SU-DHL-6 (cell line): ENCODE results near the gene JKAMP.

Experiments used
- H2AFZ ChIP-seq: fragments of 200-600 bp; sonication (generic); 2 replicates; pipeline ENCODE4 v1.6.1; 2014; ENCODE audit warnings: low read depth, mild to moderate bottlenecking, moderate library complexity, mixed read lengths, antibody characterized with exemption, low read length; ENCODE audit not compliant: severe bottlenecking
- H3F3A ChIP-seq: fragments of 200-600 bp; shearing (Covaris generic); 2 replicates; pipeline ENCODE4 v1.6.0; 2016; ENCODE audit warnings: antibody characterized with exemption, mild to moderate bottlenecking; ENCODE audit not compliant: insufficient read depth
- H3K27ac ChIP-seq: fragments of 200-600 bp; sonication (generic); 2 replicates; pipeline ENCODE4 v1.5.1; 2016; ENCODE audit warnings: low read depth, mild to moderate bottlenecking, low read length, moderate library complexity, mixed read lengths
- H3K27me3 ChIP-seq: fragments of 200-600 bp; sonication (generic), shearing (Covaris generic); 2 replicates; pipeline ENCODE4 v1.6.0; 2014; ENCODE audit warnings: mild to moderate bottlenecking, low read length
- H3K36me3 ChIP-seq: fragments of 200-600 bp; sonication (generic); 2 replicates; pipeline ENCODE4 v1.6.1; 2014; ENCODE audit warnings: mild to moderate bottlenecking, low read length, mixed read lengths
- H3K4me2 ChIP-seq: fragments of 300-600, 200-600 bp; shearing (Covaris generic), sonication (generic); 2 replicates; pipeline ENCODE4 v1.6.0; 2014; ENCODE audit warnings: low read length, low read depth, mild to moderate bottlenecking; ENCODE audit not compliant: poor library complexity, severe bottlenecking
- H3K4me3 ChIP-seq: fragments of 200-600 bp; sonication (generic); 2 replicates; pipeline ENCODE4 v1.5.1; 2014; ENCODE audit warnings: antibody characterized with exemption, low read length, mild to moderate bottlenecking, mixed read lengths; ENCODE audit not compliant: insufficient read depth, poor library complexity, severe bottlenecking
- H3K79me2 ChIP-seq: fragments of 200-600 bp; sonication (generic); 2 replicates; pipeline ENCODE4 v1.6.1; 2014; ENCODE audit warnings: mild to moderate bottlenecking, low read length, moderate library complexity; ENCODE audit not compliant: insufficient read depth
- H3K9ac ChIP-seq: fragments of 200-600 bp; sonication (generic); 2 replicates; pipeline ENCODE4 v1.7.0; 2014; ENCODE audit warnings: mild to moderate bottlenecking, low read length
- H3K9me2 ChIP-seq: fragments of 200-600 bp; sonication (generic); replicated peaks from 2 replicates; pipeline ENCODE4 v1.6.1; 2014; ENCODE audit warnings: low read length; ENCODE audit not compliant: insufficient read depth
- H3K9me3 ChIP-seq: fragments of 200-600 bp; sonication (generic); 2 replicates; pipeline ENCODE4 v1.6.1; 2014; ENCODE audit warnings: low read length, mixed read lengths; ENCODE audit not compliant: insufficient read depth
- H4K20me1 ChIP-seq: fragments of 200-600 bp; sonication (generic); 2 replicates; pipeline ENCODE4 v1.6.1; 2014; ENCODE audit warnings: low read depth, mild to moderate bottlenecking, antibody characterized with exemption, low read length, moderate library complexity, mixed read lengths
- EZH2phosphoT487 ChIP-seq: fragments of 200-600 bp; sonication (generic), shearing (Covaris generic); conservative IDR thresholded peaks from 2 replicates; pipeline ENCODE4 v1.6.1; 2018; ENCODE audit warnings: mild to moderate bottlenecking, antibody characterized with exemption, low read length, moderate library complexity, mixed read lengths
- TF ChIP-seq, protein P1 (sequence below): fragments of 200-600 bp; sonication (generic); IDR thresholded peaks from one replicate; pipeline ENCODE4 v1.5.1; 2017; ENCODE audit warnings: antibody characterized with exemption, mild to moderate bottlenecking, low read length, moderate library complexity; ENCODE audit not compliant: insufficient read depth, poor library complexity, severe bottlenecking

Gene JKAMP

DNA sequence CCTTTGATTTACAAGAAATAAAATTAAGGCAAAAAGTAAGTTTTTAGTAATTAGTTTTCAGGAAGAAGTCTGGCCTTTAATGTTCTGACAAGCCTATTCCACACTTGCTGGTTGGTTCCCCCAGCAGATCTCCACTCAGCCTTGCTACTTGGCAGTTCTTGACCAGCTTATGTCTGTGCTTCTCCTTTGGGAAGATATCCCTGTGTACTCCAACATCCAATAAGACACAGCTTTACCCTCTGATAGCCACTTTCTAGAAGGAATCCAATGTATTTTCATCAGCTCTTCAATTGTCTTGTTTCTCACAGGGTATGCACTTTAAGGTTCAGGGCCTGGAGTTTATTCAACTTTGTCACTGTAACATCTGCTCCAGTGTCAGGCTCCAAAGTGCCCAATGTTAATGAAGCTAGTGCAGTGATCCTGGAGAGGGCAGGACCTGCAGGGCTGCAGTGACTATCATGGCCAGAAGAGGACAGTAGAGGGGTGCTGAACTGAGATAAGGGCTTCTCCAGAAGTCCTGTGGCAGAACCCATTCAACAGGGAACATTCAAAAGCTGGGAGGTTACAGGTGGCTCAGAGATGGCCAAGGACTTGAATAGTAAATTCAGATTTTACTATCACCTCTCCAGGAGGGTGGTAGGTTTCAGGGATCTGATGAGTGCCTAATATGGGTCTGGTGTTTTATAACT is 22.9 kb downstream of the JKAMP start:
- Histone ChIP-seq H3K79me2 (no peaks in the 10 kb centered on the region), H2AFZ (no peak overlapping the region), H3K4me2 (no peak overlapping the region), H3K27me3 (no peaks in the 10 kb centered on the region), H3K27ac (no peak overlapping the region), H3K9me2 (no peaks in the 10 kb centered on the region), H3F3A (no peaks in the 10 kb centered on the region), H3K9ac (no peak overlapping the region), H3K4me3 (no peak overlapping the region), H3K36me3 (no peaks in the 10 kb centered on the region), H3K9me3 (no peaks in the 10 kb centered on the region), H4K20me1 (0 out of 2 replicates have a peak, but pooled peaks cover 4% of the 10 kb centered on the region)
- TF ChIP-seq EZH2phosphoT487 = no peak
- TF ChIP-seq, protein P1, sequence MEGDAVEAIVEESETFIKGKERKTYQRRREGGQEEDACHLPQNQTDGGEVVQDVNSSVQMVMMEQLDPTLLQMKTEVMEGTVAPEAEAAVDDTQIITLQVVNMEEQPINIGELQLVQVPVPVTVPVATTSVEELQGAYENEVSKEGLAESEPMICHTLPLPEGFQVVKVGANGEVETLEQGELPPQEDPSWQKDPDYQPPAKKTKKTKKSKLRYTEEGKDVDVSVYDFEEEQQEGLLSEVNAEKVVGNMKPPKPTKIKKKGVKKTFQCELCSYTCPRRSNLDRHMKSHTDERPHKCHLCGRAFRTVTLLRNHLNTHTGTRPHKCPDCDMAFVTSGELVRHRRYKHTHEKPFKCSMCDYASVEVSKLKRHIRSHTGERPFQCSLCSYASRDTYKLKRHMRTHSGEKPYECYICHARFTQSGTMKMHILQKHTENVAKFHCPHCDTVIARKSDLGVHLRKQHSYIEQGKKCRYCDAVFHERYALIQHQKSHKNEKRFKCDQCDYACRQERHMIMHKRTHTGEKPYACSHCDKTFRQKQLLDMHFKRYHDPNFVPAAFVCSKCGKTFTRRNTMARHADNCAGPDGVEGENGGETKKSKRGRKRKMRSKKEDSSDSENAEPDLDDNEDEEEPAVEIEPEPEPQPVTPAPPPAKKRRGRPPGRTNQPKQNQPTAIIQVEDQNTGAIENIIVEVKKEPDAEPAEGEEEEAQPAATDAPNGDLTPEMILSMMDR = peak; percentile 82

DNA sequence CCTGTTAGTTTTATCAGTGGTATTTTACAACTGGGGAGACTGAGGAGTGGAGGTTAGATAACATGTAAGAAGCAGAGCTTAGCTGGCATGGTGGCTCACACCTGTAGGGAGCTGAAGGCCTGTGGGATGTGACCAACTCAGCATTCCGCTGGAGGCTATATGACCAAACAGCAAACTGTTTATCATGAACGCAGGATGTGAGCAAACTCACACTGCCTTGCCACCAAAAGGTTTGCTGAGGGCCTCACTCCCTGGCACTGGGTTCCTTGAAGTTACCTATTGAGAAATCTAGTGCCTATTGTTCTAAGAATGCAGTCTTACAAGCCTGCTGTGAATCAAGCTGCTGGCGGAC is 23.4 kb downstream of the JKAMP start:
- H4K20me1 ChIP-seq = 0 out of 2 replicates have a peak, but pooled peaks cover 4% of the 10 kb centered on the region
- H3K79me2 ChIP-seq = no peaks in the 10 kb centered on the region
- no peak overlapping the region for H3K27ac ChIP-seq
- no peaks in the 10 kb centered on the region for H3K9me3 ChIP-seq
- no peaks in the 10 kb centered on the region for H3K27me3 ChIP-seq
- no peak overlapping the region for H2AFZ ChIP-seq
- no peak overlapping the region for H3K9ac ChIP-seq
- no peaks in the 10 kb centered on the region for H3K36me3 ChIP-seq
- H3K4me2 ChIP-seq = no peak overlapping the region
- no peaks in the 10 kb centered on the region for H3F3A ChIP-seq
- no peak for TF ChIP-seq EZH2phosphoT487
- TF ChIP-seq, protein P1 = no peak
- no peaks in the 10 kb centered on the region for H3K9me2 ChIP-seq
- H3K4me3 ChIP-seq = no peak overlapping the region

DNA sequence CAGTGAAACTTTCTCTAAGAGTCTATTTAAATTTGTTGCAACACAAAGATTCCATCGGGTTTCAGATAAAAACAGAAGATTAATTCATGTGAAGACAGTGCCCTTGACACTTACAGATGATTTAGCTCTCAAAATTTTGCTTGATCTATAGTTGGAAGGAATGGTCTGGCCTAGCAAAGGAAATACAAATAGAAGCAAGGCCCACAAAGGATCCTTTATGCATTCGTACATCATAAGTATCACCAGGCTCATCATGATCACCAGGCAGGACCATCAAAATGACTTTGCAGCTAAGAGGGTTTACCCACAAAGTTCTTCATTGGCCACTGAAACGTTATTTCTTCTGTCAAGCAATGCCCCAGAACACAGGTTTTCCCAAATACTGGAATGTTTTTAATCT is 24.8 kb downstream of the JKAMP start:
- Histone ChIP-seq H3K27ac (no peak overlapping the region), H3K79me2 (no peaks in the 10 kb centered on the region), H4K20me1 (0 out of 2 replicates have a peak, but pooled peaks cover 3% of the 10 kb centered on the region)

More for the DNA sequence above, 24.8 kb downstream of the JKAMP start:
- no peak overlapping the region for H3K4me2 ChIP-seq
- no peak overlapping the region for H2AFZ ChIP-seq
- H3K9ac ChIP-seq = no peak overlapping the region
- H3F3A ChIP-seq = no peaks in the 10 kb centered on the region
- H3K36me3 ChIP-seq = no peaks in the 10 kb centered on the region
- no peak for TF ChIP-seq EZH2phosphoT487
- TF ChIP-seq, protein P1 = no peak
- H3K9me2 ChIP-seq = no peaks in the 10 kb centered on the region
- H3K27me3 ChIP-seq = no peaks in the 10 kb centered on the region
- H3K9me3 ChIP-seq = no peaks in the 10 kb centered on the region
- H3K4me3 ChIP-seq = no peak overlapping the region
